ENCODE results near the gene ARL14EPL.

DNA sequence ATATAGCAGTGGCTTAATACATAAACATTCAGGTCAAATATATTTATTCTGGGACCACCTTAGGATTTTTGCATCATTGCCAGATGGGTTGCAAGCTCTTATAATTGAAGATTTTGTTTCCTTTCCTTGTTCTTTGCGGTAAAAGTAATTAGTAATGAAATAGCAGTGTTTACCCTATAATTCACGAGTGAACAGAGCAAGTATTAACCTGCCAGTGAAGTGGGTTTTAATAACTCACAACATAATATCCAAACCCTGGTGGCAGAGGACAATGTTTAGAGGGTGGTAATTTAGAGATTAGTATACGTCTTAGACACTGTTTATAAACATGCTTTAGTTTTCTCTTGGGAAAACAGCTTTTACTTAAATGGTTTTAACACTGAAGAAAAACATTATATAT, 11.8 kb downstream of the ARL14EPL start:
- TF ChIP-seq, protein P1, sequence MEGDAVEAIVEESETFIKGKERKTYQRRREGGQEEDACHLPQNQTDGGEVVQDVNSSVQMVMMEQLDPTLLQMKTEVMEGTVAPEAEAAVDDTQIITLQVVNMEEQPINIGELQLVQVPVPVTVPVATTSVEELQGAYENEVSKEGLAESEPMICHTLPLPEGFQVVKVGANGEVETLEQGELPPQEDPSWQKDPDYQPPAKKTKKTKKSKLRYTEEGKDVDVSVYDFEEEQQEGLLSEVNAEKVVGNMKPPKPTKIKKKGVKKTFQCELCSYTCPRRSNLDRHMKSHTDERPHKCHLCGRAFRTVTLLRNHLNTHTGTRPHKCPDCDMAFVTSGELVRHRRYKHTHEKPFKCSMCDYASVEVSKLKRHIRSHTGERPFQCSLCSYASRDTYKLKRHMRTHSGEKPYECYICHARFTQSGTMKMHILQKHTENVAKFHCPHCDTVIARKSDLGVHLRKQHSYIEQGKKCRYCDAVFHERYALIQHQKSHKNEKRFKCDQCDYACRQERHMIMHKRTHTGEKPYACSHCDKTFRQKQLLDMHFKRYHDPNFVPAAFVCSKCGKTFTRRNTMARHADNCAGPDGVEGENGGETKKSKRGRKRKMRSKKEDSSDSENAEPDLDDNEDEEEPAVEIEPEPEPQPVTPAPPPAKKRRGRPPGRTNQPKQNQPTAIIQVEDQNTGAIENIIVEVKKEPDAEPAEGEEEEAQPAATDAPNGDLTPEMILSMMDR (conservative IDR thresholded peaks at IDR 0.05), result no peak
- no peak for TF ChIP-seq EZH2 (IDR thresholded peaks at IDR 0.05; ENCODE audit: low read depth)
